Measurements from ENCODE around the gene HDAC11.
"Not testable (repeated sequence)": the region's sequence is repeated elsewhere in the genome, so short reads cannot be mapped to it uniquely, and the experiment has no call there.

HDAC11 gene

DNA sequence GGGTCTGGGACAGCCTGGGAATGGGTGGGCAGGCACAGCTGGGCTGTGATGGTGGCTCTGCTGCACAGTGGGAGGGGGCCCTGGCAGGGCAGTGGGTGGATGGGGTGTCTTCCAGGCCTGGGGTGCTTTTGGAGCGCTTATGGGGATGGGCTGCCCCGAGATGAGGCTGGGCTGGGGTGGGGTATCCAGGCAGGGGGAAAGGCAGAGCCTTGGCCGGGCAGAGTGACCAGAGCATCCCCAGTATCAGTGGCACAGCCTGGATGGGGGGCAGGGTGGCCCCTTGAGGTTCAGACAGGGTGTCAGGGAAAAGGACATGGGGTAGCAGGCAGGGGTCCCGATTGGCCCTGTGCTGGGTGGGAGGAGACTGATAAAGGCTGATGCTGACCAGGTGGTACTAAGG lies 26.6 kb downstream of the HDAC11 start:
- no peak for DNase-seq (ENCODE audit: low read depth in 1 of 2, low spot score in 1 of 2)

DNA sequence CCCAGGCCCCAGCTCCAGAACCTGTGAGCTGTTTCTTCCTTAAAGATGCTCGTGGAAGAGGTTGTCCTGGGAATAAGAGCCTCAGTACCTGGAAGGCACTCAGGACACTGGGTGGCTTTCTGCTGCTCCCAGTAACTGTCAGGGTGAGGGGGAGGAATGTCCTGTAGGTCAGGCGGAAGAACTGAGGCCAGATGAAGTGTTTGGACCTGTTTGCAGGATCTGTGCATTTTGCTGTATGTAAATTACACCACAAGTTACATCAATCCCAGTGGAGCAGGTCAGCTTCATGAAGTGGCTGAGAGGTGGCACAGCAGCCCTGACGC lies 27.1 kb downstream of the HDAC11 start:
- DNase-seq (ENCODE audit: low read depth in 1 of 2, low spot score in 1 of 2) = no peak

DNA sequence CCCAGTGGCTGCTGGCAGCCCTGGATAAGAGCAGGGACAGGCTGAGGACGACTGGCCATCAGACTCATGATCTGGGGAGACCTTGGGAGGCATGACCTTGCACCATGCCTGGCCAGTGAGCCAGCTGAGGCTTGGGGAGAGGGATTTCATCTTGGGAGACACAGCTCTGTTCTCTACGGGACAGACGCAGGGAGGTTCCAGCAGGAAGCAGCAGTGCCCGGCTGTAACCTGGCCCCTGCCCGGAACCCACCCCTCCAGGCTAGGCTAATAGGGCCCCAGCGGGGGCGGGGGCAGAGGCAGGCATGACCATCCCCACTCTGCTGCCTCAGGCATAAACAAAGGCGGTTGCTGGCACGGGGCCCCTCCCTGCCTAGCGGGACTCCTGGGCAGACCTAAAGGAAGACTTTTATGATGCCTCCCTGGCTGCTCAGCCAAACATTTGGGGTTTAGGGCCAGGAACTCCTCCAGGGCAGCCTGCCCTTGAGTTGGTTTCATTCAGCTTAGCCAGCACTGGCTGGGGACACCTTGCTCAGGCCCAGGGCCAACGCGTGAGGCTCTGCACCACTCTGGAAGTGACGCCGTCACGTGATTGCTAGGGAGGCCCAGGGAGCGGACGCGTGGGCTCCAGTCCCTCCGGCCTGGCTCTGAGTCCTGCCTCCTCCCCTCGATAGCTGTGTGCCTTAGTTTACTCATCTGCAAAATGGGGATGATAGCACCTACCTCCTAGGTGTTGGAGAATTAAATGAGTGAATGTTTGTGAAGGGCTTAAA lies 27.6 kb downstream of the HDAC11 start:
- DNase-seq (ENCODE audit: low read depth in 1 of 2, low spot score in 1 of 2) = no peak

DNA sequence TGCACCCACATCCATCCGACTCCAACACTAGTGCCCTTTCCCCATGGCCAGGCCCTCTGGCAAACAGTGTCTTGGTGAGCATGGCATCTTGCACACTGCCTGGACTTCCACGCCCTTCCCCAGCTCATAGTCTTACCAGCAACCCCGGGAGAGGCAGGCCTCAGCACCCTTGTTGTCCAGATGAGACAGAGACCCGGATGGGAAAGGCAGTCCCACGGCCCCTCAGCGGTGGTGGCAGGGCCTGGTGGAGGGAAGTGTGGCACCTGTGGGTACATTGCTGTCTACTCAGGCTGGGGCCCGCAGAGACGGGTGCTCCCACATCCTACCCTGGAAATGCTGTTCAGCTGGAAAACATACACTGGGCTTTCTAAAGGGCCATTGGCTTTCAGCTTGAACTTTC lies 28.4 kb downstream of the HDAC11 start:
- DNase-seq (ENCODE audit: low read depth in 1 of 2, low spot score in 1 of 2) = no peak

DNA sequence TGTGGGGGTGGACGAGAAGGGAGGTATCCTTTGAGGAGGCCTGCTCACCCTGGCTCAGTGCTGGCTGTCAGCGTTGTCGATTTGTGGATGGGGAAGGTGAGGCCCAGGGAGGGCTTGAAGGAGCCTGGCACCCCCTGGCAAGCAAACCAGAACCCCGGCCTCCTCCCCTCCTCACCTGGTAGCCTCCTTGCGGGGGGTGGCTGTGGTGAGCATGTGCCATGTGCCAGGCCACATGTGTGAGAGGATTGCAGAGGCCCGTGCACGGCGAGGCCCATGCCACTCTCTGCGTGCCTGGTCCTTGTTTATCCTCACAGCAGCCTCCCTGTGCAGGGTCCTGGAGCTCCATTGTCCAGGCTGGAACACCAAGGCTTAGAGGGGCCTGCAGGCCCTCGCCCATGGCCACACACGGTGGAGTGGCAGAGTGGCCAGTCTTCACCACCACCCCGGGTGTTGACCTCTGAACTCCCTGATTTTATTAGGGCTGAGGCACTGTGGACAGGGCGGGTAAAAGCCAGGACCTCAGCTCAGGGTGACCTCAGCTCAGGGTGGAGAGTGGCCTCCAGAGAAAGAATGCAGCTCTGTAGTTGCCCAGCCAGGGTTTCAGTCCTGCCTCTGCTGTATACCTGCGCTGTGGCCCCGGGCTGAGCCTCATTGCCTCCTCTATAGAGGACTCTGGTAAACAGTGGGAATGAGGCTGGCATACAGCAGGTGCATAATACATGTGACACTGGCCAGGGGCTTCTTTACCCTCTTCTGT lies 29.1 kb downstream of the HDAC11 start:
- DNase-seq (ENCODE audit: low read depth in 1 of 2, low spot score in 1 of 2) = no peak

DNA sequence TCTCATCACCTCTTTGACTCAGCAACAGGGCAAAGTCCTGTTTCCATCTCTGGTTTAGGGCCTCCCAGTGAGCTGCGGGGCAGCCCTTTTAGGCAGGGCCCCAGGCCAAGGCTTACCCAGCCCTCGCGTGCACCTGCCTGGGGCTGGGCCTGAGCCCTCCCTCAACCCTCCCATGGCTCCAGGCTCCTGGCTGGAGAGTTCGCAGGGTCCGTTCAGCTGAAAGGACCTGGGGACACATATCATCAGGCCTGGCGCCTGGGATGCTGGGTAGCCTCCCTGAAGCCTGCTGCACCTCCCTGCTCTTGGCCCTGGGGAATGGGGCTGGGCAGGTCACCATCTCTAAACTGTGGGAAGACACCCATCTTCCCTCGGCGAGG lies 29.7 kb downstream of the HDAC11 start:
- DNase-seq (ENCODE audit: low read depth in 1 of 2, low spot score in 1 of 2) = no peak

DNA sequence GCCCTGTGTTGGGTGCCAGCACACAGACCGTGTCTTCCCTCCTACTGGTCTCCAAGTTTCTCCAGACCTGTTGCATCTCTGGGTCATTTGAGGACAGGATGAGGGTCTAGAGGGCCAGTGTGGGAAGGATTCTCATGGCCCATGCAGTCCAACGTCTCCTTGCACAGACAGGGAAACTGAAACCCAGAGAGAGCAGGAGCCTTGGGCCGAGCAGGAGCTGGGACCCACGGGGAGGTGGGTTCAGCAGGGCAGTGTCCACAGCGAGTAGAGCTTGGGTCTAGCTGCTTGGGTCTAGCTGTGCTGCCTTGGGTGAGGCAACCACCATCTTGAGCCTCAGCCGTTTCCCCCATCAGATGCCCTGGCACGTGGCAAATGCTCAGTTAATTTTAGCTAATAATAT lies 32.3 kb downstream of the HDAC11 start:
- DNase-seq (ENCODE audit: low read depth in 1 of 2, low spot score in 1 of 2) = no peak

DNA sequence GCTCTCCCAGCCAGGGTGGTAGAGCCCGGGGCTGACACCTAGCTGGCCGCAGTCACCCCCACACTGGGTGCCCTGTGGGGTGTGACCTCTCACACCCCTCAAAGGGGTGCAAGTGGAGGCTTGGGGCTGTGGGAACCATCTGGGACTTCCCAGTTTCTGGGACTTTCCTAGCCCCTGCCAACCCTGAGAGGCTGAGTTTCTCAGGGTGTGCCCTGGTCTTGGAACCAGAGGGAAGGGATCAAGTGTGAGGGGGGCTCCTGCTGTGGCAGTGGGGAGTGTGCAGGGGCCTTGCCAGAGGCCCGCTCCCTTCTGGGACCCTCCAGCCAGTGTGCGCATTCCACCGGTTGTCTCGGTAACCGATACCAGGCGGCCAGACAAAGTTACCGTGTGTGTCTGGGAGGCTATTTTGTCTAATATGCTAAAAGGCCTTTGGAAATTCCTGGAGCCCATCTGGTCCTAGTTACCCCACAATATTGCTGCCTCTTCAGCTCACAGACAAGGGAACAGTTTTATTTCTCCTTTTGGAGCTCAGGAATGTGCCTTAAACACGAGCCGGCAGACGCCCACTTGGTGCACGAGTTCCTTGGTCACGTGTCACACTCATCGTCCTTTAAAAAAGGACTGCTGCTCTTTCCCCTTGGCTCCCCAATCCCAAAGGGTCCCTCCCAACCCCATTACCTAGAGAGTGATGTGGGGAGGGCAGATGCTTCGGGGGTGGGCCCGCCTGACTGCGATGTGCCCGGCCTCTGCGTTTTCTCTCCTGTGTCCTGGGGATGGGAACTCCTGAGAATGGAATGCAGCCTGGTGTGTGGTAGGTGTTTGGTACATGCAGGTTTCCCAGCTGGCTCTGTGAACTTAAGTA lies 33.2 kb downstream of the HDAC11 start:
- DNase-seq (ENCODE audit: low read depth in 1 of 2, low spot score in 1 of 2) = no peak

DNA sequence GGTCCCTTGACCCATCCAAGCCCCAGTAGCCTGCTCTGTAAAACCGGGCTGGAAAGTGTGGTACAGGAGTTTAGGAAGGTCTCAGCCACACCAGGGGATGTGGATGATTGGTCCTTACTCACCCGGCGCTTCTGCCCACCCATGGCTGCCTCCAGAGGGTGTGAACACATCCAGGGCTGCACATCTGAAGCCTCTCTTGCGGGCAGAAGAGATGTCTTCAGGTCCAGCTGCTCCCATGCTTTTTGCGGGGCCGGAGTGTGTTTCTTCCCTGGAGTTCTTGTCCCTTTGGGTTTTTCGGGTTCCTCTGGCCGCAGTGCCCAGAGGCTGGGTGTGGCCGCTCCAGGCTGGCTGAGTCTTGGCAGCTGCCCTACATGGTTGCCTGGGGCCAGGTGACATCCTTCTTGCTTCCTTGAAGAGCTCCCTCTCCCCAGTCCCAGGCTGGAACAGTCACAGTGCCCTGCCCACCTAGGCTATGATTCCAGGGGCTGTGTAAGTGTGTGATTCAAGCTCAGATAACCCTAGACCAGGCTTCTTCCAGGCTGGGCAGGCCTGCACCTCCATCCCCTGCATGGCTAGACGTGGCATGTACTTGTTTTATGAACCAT lies 33.9 kb downstream of the HDAC11 start:
- DNase-seq (ENCODE audit: low read depth in 1 of 2, low spot score in 1 of 2) = no peak

DNA sequence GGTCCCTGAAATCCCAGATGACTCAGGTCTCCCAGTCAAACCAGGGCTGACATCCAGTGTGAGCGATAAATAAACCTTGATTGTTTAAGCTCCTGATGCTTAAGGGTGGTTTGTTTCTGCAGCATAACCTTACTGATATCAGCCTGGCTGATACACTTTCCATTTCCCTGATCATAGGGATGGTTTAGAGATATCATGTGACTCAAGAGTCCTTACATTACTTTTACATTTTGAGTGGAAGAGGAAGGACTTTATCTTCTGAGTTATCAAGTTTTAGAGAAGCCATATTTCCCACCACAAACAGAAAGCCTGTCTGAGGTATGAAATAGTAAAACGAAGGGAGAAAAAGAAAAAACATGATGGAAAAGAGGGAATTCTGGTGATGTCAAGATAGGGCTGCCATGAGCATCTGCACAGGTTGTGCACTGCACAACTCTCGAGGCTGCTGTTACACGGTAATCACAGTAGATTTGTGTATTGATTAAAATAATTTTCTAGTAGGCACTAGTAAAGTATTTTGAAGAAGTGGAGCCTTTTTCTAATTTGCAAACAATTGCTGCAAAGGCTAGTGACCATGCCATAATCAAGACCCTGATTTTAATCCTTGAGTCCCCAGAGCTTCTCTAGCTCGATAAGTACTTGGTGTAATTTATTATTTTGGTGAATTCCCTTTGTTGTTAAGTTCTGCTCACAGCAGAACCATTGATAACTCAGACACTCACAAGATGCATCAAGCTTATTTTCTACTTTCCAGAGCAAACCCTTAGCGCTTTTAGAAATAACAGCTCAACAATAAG lies 34.7 kb downstream of the HDAC11 start:
- no peak for DNase-seq (ENCODE audit: low read depth in 1 of 2, low spot score in 1 of 2)

DNA sequence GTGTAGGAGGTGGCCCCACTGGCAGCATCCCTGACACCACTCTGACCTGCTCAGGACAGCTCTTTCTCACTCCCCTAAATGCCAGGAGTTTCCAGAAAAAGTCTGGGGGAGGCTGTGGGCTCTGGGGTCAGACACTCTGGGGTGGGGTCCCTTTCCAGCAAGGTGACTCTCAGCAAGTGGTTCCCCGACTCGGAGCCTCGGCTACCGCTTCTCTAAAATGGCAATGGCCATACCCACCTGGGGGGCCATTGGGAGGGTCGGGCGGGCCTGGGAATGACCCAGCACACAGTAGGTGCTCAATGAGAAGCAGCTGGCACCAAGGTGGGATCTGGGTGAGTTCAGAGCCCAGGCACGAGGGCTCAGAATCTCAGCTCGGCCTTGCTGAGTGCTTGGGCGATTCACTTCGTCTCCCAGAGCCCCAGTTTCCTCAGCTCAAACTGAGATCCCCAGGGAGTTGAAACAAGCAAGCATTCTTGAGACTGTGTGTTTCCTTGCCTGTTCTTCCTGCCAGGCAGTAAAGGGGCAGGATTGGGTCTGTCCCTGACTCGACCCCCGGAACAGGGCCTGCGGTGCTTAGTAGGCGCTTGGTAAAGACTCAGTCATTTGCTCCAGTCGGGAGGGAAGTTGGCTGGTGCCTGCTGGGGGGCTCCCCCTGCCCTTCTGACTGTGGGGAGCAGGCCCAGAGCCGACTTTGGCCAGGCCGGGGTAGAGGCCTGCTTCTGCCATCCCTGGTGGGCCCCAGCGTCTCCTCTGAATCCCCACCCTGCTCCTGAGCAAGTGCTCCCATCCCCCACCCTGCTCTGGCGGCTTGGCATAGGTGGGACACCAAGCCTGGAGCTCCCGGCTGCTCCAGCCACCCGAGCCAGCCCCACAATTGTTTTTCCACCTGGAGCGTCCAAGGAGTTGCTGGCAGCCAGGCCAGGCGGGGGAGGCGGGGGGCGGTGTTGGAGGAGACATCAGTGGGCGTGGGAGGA lies 36.0 kb downstream of the HDAC11 start:
- no peak for DNase-seq (ENCODE audit: low read depth in 1 of 2, low spot score in 1 of 2)

DNA sequence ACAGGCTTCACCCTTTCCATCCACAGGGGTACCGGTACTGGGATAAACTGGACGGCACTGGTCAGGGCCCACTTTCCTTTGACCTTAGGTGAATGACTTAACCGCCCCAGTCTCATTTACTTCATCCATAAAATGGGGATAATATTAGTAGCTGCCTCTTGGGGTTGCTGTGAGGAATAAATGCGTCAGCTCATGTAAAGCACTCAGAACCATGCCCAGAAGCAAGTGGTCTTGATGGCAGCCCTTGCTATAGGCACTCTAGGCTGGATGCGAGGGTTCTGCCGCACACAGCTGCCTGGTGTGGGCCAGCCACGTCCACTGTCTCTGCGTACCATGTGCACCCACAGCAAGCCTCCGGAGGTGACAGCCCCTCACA lies 36.6 kb downstream of the HDAC11 start:
- DNase-seq (ENCODE audit: low read depth in 1 of 2, low spot score in 1 of 2) = no peak

DNA sequence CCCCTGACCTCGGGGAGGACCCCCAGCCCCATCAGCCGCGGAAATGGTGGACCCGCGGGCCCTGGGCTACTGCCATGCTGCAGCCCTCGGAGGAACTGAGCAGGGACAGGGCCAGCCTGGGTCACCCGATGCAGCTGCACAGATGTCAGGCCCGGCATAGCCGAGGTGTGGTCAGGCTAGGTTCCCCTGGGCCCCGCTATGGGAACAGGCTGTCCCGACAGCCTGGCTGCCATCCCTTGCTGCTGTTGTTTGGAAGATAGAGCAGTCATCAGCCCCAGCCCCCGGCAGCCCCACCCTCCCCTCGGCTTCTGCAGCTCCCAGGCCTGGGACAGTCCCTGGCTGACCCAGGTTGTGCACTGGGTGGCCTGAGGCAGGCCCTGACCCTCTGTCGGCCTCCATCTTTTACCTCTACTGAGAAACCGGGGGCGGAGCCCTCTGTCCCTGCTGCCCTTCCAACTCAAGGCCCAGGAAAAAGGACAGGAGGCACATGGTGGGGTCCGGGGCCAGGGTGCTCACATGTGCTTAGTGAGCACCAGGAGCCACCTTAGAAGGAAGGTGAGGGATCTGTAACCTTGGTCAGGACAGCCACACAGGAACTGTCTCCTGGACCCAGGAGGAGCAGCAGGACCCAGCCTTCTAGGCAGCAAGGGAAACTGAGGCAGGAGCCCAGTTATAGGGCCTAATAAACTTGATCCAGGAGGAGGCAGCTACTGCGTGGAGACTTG lies 37.3 kb downstream of the HDAC11 start:
- no peak for DNase-seq (ENCODE audit: low read depth in 1 of 2, low spot score in 1 of 2)

DNA sequence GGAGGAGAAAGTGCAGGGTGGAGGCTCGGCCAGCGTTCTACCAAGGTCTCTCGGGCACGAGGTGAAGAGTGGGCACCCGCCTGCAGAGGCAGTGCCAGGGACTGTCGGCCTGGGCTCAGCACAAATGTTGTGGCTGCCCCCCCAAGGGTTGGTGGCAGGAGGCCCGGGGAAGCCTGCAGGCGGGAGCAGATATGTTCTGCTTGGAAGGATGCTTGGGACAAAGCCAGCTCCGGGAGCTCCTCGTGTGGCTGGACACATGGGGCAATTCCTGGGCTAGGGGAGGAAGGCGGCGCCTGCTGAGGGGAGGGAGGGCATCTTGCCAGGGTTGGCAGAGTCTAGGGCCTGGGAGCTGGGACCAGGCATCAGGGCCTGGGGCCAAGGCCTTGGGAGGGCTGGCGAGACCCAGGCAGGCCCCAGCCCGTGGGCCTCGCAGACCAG lies 38.4 kb downstream of the HDAC11 start:
- DNase-seq (ENCODE audit: low read depth in 1 of 2, low spot score in 1 of 2) = no peak

DNA sequence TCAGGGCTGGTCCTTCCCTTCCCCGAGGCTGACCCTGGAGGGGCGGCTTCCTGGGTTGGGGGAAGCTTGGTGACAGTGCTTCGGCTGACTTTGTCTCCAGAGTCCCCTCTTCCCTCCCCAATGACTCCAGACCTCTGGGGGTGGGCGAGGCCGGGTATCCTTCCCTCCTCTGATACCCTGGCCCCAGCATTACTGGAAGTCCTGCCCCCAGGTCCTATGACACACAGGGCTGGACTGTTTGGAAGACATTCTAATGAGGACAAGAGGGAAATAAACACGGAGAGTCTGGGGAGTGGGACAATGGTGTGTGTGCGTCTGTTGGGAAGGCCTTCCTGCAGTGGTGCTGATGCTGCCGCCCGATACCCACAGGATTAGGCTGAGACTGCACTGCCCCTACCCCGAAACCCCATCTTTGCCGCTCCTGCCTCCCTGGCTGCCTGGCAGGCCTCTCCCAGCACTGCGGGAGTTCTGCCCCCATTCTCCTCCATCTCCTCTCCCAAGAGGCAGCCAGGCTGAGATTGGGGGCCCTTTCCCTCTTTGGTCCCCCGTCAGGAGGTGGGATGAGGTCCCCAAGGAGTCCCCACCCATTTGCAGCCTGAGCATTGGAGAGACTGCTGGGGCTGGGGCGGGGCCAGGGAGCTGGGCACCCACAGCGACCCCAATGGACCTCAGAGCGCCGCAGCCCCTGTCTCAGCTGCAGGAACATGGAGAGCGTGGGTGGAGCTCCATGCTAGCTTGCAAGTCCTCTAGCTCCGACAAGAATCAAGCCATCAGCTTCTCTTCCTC lies 39.1 kb downstream of the HDAC11 start:
- DNase-seq (ENCODE audit: low read depth in 1 of 2, low spot score in 1 of 2) = no peak

DNA sequence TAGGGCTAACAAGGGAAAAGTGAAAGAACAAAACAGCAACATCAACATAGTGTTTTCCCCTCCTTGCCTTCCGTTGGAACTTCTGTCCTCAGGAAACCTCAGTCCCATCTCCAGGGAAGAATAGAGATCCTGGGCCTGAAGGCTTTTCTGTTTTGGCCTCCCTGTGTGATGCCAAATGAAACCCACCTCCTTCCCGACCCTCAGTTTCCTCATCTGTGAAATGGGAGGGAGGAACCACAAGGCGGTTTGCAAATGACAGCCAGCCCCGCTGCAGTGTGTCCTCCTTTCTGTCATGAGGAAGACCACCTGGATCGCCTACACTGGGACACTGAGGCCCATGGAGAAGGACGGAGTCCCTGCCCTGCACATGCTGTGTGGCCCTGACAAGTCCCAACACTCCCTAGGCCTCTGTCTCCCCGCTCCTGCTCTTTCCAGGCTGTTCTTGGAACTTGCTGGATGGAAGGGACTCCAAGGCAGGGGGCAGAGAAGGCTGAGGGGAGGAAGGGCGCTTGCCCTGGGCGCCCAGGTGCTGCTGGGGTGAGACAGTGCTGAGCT lies 40.3 kb downstream of the HDAC11 start:
- DNase-seq (ENCODE audit: low read depth in 1 of 2, low spot score in 1 of 2) = no peak

DNA sequence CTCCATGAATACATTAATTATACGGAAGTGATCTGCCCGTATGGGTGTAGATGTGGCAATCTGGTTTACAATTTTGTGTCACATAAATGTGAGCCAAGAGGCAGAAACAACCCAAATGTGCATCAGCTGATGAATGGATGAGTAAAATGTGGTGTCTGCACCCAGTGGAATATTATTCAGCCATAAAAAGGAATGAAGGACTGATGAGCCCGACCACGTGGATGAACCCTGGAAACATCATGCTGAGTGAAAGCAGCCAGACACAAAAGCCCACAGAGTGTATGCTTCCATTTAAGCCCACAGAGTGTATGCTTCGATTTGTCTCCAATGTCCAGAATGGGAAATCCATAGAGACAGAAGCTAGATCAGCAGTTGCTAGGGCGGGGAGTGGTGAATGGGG lies 41.2 kb downstream of the HDAC11 start:
- DNase-seq (ENCODE audit: low read depth in 1 of 2, low spot score in 1 of 2) = no peak

DNA sequence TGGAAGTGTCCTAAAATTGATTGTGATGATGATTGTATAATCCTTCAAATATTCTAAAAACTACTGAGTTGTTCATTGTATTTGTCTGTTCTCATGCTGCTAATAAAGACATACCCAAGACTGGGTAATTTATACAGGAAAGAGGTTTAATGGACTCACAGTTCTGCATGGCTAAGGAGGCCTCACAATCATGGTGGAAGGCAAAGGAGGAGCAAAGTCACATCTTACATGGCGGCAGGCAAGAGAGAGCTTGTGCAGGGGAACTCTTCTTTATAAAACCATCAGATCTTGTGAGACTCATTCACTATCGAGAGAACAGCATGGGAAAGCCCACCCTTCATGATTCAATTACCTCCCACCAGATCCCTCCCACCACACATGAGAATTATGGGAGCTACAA lies 41.6 kb downstream of the HDAC11 start:
- not testable (repeated sequence) for DNase-seq (ENCODE audit: low read depth in 1 of 2, low spot score in 1 of 2)
